HepG2 (cell line): ENCODE data around the gene SEMA3B. TPM values are rescaled to one million over a fixed set of nuclear protein-coding genes. Genes with fewer than 3 reads are reported as not detected.
A peak's percentile ranks its signal among the peaks of the same experiment; 100 is the strongest.

ENCODE experiments used
- ARID2 ChIP-seq: sonication (generic); formaldehyde crosslinking; IDR thresholded peaks from 2 replicates; pipeline ENCODE4 v1.8.1; 2022; ENCODE audit warnings: mild to moderate bottlenecking, missing genetic modification reagents, borderline replicate concordance
- CCDC6 ChIP-seq: sonication (generic); formaldehyde crosslinking; IDR thresholded peaks from 2 replicates; pipeline ENCODE4 v1.8.1; 2022; ENCODE audit warnings: mild to moderate bottlenecking, missing genetic modification reagents, moderate library complexity
- DNMT1 ChIP-seq: sonication (generic); formaldehyde crosslinking; IDR thresholded peaks from 2 replicates; pipeline ENCODE4 v1.5.1; 2020; ENCODE audit warnings: mild to moderate bottlenecking, missing genetic modification reagents
- FLYWCH1 ChIP-seq: sonication (generic); formaldehyde crosslinking; IDR thresholded peaks from 2 replicates; pipeline ENCODE4 v1.8.1; 2023; ENCODE audit warnings: mild to moderate bottlenecking, missing genetic modification reagents
- GPN1 ChIP-seq: sonication (generic); formaldehyde crosslinking; IDR thresholded peaks from 2 replicates; pipeline ENCODE4 v1.5.1; 2020; ENCODE audit warnings: missing genetic modification reagents, borderline replicate concordance
- HMGA1 ChIP-seq: sonication (generic); formaldehyde crosslinking; conservative IDR thresholded peaks from 2 replicates; pipeline ENCODE4 v1.4.0; 2020; ENCODE audit warnings: missing genetic modification reagents
- HNRNPLL ChIP-seq: fragments of 200-400 bp; formaldehyde crosslinking; IDR thresholded peaks from 2 replicates; pipeline ENCODE4 v1.6.1; 2017; ENCODE audit warnings: mild to moderate bottlenecking, low read depth, low read length; ENCODE audit not compliant: poor library complexity, severe bottlenecking
- HOXA5 ChIP-seq: sonication (generic); formaldehyde crosslinking; IDR thresholded peaks from 2 replicates; pipeline ENCODE4 v1.4.0; 2020; ENCODE audit warnings: missing genetic modification reagents
- NR3C1 ChIP-seq: sonication (generic); formaldehyde crosslinking; IDR thresholded peaks from 2 replicates; pipeline ENCODE4 v1.4.0; 2020; ENCODE audit warnings: missing genetic modification reagents
- PCBP2 ChIP-seq: fragments of 200-400 bp; formaldehyde crosslinking; optimal IDR thresholded peaks from 2 replicates; pipeline ENCODE3; 2018; ENCODE audit warnings: low read length, low read depth; ENCODE audit not compliant: poor library complexity, severe bottlenecking
- RBM22 ChIP-seq: fragments of 200-400 bp; formaldehyde crosslinking; optimal IDR thresholded peaks from 2 replicates; pipeline ENCODE3; 2017; ENCODE audit warnings: mild to moderate bottlenecking, low read length, moderate library complexity
- REL ChIP-seq: sonication (generic); formaldehyde crosslinking; conservative IDR thresholded peaks from 2 replicates; pipeline ENCODE4 v1.8.0; 2022; ENCODE audit warnings: mild to moderate bottlenecking, missing genetic modification reagents, moderate library complexity
- ZFP82 ChIP-seq: sonication (generic); formaldehyde crosslinking; IDR thresholded peaks from 2 replicates; pipeline ENCODE4 v1.5.1; 2020; ENCODE audit warnings: mild to moderate bottlenecking, missing genetic modification reagents, borderline replicate concordance
- ZNF17 ChIP-seq: sonication (generic); formaldehyde crosslinking; IDR thresholded peaks from 2 replicates; pipeline ENCODE4 v1.5.0; 2020; ENCODE audit warnings: mild to moderate bottlenecking, missing genetic modification reagents
- ZNF354B ChIP-seq: sonication (generic); formaldehyde crosslinking; IDR thresholded peaks from 2 replicates; pipeline ENCODE4 v1.8.0; 2022; ENCODE audit warnings: mild to moderate bottlenecking, missing genetic modification reagents
- ZSCAN21 ChIP-seq: sonication (generic); formaldehyde crosslinking; IDR thresholded peaks from 2 replicates; pipeline ENCODE4 v1.8.0; 2022; ENCODE audit warnings: mild to moderate bottlenecking, missing genetic modification reagents, moderate library complexity, borderline replicate concordance
- polyA plus RNA-seq, 8 experiments: library from polyadenylated mRNA; depleted of rRNA in 3 of 8; stranded (reverse) in 7 of 8; unstranded in 1 of 8; fragments of >200 nt; fragmentation: Illumina TruSeq in 4 of 8; extraction: Trizol in 4 of 8; gene quantifications; 2 replicates each; pipeline versions ENCODE4 v1.2.1 to v1.2.3, GENCODE V29; 2011 to 2016; ENCODE audit warnings: low read depth in 4 of 8, missing spikeins in 1 of 8, mixed read lengths in 1 of 8; ENCODE audit not compliant: insufficient read depth in 1 of 8
- total RNA-seq, 5 experiments: library from RNA; depleted of rRNA; stranded (reverse); fragments of >200 nt; fragmentation: Illumina TruSeq; extraction: Trizol; gene quantifications; 2 replicates each; pipeline ENCODE4 v1.2.3, GENCODE V29; 2016; ENCODE audit warnings: low read depth in 1 of 5
- TF ChIP-seq, protein P1 (sequence below): sonication (generic); formaldehyde crosslinking; IDR thresholded peaks from 2 replicates; pipeline ENCODE4 v1.4.0; 2020; ENCODE audit warnings: missing genetic modification reagents
- TF ChIP-seq, protein P2 (sequence below): sonication (generic); formaldehyde crosslinking; IDR thresholded peaks from 2 replicates; pipeline ENCODE4 v1.4.0; 2020; ENCODE audit warnings: missing genetic modification reagents, low read depth, mild to moderate bottlenecking, borderline replicate concordance
- TF ChIP-seq, protein P3 (sequence below): sonication (generic); formaldehyde crosslinking; IDR thresholded peaks from 2 replicates; pipeline ENCODE4 v1.5.0; 2020; ENCODE audit warnings: missing genetic modification reagents
- TF ChIP-seq, protein P4 (sequence below): sonication (generic); formaldehyde crosslinking; IDR thresholded peaks from 2 replicates; pipeline ENCODE4 v1.9.0; 2022; ENCODE audit warnings: missing genetic modification reagents, mild to moderate bottlenecking, borderline replicate concordance
- TF ChIP-seq, protein P5 (sequence below): sonication (generic); formaldehyde crosslinking; IDR thresholded peaks from 2 replicates; pipeline ENCODE4 v1.4.0; 2020; ENCODE audit warnings: missing genetic modification reagents

Gene SEMA3B
- total and polyA plus RNA-seq, 2 of the 13 experiments (the other 11 are each of a cell fraction or from before 2014, with no cell fraction given), result 93.2 to 158 TPM

DNA sequence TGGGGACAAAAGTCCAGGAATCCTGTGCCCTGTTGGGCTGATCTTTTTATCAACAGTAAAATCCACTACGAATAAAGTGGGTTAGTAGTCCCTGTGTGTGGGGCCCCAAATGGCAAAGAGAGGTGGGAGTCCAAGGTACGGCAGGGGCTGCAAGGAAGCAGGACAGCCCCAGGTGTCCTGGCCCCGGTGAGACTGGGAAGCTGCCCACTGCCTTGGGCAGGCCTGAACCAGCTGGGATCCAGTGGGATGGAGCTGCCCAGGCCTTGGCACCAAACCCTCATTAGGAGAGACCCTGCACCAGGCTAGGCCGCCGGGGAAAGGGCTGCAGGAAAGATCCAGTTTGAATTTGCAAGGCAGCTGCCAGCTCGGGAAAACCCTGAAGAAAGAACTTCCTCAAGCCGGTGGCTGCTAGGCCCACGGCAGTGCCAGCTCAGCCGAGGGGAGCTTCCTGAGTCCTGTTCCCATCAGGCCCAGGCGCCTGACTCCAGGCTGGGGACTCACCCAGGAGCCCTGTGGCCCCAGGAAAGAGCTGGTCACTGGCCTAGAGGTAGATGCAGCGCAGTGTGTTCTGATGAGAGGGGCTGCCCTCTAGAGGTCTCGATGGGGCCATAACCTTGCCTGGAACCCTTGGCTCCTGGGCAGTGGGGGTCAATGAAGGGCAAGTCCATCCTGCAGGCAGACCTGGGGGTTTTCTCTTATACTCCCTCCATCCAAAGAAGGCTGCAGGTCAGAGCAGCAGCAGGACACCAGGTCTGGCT lies 47.4 kb upstream of the SEMA3B start (continued):
- TF ChIP-seq RBM22, result peak; percentile 13
- TF ChIP-seq DNMT1 (CRISPR knock-in tag), result 0 out of 2 replicates have a peak, but pooled peaks have one; percentile 10
- no peak for TF ChIP-seq ZNF354B (CRISPR knock-in tag)
- no peak for TF ChIP-seq HNRNPLL
- TF ChIP-seq HMGA1 (CRISPR knock-in tag), result no peak
- TF ChIP-seq REL (CRISPR knock-in tag), result no peak
- TF ChIP-seq, protein P1, sequence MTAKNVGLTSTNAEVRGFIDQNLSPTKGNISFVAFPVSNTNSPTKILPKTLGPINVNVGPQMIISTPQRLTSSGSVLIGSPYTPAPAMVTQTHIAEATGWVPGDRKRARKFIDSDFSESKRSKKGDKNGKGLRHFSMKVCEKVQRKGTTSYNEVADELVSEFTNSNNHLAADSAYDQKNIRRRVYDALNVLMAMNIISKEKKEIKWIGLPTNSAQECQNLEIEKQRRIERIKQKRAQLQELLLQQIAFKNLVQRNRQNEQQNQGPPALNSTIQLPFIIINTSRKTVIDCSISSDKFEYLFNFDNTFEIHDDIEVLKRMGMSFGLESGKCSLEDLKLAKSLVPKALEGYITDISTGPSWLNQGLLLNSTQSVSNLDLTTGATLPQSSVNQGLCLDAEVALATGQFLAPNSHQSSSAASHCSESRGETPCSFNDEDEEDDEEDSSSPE (CRISPR knock-in tag), result no peak
- TF ChIP-seq FLYWCH1 (CRISPR knock-in tag), result no peak
- no peak for TF ChIP-seq NR3C1 (CRISPR knock-in tag)
- TF ChIP-seq ZFP82 (CRISPR knock-in tag), result no peak
- TF ChIP-seq ZNF17 (CRISPR knock-in tag), result no peak
- no peak for TF ChIP-seq PCBP2
- peak; percentile 40; the same call in 1 of the 2 replicates for TF ChIP-seq CCDC6 (CRISPR knock-in tag)
- TF ChIP-seq ARID2 (CRISPR knock-in tag), result no peak
- TF ChIP-seq, protein P2, sequence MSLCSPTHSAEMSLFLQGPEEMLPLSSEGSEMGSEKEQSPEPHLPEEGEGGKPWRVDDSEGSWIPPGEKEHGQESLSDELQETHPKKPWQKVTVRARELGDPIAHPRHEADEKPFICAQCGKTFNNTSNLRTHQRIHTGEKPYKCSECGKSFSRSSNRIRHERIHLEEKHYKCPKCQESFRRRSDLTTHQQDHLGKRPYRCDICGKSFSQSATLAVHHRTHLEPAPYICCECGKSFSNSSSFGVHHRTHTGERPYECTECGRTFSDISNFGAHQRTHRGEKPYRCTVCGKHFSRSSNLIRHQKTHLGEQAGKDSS (CRISPR knock-in tag), result peak; percentile 22; the same call in 1 of the 2 replicates
- 0 out of 2 replicates have a peak, but pooled peaks have one; percentile 20 for TF ChIP-seq HOXA5 (CRISPR knock-in tag)
- no peak for TF ChIP-seq GPN1 (CRISPR knock-in tag)
- TF ChIP-seq, protein P3, sequence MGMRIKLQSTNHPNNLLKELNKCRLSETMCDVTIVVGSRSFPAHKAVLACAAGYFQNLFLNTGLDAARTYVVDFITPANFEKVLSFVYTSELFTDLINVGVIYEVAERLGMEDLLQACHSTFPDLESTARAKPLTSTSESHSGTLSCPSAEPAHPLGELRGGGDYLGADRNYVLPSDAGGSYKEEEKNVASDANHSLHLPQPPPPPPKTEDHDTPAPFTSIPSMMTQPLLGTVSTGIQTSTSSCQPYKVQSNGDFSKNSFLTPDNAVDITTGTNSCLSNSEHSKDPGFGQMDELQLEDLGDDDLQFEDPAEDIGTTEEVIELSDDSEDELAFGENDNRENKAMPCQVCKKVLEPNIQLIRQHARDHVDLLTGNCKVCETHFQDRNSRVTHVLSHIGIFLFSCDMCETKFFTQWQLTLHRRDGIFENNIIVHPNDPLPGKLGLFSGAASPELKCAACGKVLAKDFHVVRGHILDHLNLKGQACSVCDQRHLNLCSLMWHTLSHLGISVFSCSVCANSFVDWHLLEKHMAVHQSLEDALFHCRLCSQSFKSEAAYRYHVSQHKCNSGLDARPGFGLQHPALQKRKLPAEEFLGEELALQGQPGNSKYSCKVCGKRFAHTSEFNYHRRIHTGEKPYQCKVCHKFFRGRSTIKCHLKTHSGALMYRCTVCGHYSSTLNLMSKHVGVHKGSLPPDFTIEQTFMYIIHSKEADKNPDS (CRISPR knock-in tag), result no peak
- TF ChIP-seq, protein P4, sequence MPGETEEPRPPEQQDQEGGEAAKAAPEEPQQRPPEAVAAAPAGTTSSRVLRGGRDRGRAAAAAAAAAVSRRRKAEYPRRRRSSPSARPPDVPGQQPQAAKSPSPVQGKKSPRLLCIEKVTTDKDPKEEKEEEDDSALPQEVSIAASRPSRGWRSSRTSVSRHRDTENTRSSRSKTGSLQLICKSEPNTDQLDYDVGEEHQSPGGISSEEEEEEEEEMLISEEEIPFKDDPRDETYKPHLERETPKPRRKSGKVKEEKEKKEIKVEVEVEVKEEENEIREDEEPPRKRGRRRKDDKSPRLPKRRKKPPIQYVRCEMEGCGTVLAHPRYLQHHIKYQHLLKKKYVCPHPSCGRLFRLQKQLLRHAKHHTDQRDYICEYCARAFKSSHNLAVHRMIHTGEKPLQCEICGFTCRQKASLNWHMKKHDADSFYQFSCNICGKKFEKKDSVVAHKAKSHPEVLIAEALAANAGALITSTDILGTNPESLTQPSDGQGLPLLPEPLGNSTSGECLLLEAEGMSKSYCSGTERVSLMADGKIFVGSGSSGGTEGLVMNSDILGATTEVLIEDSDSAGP, result peak; percentile 90
- TF ChIP-seq, protein P5, sequence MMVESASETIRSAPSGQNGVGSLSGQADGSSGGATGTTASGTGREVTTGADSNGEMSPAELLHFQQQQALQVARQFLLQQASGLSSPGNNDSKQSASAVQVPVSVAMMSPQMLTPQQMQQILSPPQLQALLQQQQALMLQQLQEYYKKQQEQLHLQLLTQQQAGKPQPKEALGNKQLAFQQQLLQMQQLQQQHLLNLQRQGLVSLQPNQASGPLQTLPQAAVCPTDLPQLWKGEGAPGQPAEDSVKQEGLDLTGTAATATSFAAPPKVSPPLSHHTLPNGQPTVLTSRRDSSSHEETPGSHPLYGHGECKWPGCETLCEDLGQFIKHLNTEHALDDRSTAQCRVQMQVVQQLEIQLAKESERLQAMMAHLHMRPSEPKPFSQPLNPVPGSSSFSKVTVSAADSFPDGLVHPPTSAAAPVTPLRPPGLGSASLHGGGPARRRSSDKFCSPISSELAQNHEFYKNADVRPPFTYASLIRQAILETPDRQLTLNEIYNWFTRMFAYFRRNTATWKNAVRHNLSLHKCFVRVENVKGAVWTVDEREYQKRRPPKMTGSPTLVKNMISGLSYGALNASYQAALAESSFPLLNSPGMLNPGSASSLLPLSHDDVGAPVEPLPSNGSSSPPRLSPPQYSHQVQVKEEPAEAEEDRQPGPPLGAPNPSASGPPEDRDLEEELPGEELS (CRISPR knock-in tag), result no peak; the same call in 1 of the 2 replicates
- peak; percentile 16; the same call in 1 of the 2 replicates for TF ChIP-seq ZSCAN21
